GM18526 (cell line): ENCODE measurements around the gene HPRT1.

Source experiments
- POLR2A ChIP-seq: IDR thresholded peaks from 3 replicates; pipeline ENCODE4 v1.6.1; 2011; ENCODE audit not compliant: insufficient read length; ENCODE audit errors: extremely low read depth

Gene HPRT1

DNA sequence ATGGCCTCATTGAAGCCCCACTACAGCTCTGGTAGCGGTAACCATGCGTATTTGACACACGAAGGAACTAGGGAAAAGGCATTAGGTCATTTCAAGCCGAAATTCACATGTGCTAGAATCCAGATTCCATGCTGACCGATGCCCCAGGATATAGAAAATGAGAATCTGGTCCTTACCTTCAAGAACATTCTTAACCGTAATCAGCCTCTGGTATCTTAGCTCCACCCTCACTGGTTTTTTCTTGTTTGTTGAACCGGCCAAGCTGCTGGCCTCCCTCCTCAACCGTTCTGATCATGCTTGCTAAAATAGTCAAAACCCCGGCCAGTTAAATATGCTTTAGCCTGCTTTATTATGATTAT, 876 bp downstream of the HPRT1 start:
- no peak for TF ChIP-seq POLR2A

DNA sequence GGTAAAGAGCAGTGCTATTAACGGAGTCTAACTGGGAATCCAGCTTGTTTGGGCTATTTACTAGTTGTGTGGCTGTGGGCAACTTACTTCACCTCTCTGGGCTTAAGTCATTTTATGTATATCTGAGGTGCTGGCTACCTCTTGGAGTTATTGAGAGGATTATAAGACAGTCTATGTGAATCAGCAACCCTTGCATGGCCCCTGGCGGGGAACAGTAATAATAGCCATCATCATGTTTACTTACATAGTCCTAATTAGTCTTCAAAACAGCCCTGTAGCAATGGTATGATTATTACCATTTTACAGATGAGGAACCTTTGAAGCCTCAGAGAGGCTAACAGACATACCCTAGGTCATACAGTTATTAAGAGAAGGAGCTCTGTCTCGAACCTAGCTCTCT, 1.5 kb downstream of the HPRT1 start:
- no peak for TF ChIP-seq POLR2A

DNA sequence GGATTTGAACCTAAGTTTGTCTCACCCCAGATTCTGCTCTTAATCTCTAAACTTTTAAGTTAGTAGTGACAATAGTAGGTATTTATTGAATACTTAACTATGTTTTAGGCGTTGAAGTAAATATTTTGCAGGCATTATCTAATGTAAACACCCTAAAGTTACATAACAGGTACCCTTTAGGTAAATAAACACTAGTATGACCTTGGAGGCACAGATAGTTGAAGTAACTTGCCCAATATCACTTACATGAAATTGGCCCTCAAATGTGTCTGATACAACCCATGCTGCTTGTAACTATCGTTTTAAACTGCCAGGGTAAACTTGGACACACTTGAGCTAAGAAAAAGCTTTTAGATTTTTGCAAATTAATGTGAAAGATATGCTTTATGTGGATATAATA, 3.0 kb downstream of the HPRT1 start:
- TF ChIP-seq POLR2A: no peak

GRCh38 chrX:134469486-134469885, 9.5 kb downstream of the HPRT1 start:
- TF ChIP-seq POLR2A: no peak

DNA sequence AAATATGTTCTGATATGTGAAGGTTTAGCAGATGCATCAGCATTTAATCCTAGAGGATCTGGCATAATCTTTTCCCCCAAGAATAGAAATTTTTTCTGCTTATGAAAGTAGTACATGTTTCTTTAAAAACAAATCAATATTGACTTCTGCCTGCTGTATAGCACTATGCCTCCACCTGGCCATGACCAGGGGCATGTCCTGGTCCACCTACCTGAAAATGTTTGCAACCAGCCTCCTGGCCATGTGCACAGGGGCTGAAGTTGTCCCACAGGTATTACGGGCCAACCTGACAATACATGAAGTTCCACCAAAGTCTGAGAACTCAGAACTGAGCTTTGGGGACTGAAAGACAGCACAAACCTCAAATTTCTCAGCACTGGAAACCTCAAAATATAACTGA, 10.0 kb downstream of the HPRT1 start:
- no peak for TF ChIP-seq POLR2A

DNA sequence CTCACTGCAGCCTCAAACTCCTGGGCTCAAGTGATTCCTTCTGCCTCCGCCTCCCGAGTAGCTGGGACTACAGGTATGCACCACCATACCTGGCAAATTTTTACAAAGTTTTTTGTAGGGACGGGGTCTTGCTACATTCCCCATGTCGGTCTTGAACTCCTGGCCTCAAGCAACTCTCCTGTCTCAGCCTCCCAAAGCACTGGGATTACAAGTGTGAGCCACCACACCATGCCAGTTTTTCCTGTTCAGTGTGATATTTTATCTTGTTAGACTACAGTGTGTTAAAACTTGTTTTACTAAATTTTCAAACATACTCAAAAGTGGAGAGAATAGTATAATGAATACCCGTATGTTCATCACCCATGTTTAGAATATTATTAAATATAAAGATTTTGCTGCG, 12.1 kb downstream of the HPRT1 start:
- no peak for TF ChIP-seq POLR2A

DNA sequence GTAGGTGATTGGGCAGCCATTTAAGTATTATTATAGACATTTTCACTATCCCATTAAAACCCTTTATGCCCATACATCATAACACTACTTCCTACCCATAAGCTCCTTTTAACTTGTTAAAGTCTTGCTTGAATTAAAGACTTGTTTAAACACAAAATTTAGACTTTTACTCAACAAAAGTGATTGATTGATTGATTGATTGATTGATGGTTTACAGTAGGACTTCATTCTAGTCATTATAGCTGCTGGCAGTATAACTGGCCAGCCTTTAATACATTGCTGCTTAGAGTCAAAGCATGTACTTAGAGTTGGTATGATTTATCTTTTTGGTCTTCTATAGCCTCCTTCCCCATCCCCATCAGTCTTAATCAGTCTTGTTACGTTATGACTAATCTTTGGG, 16.3 kb downstream of the HPRT1 start:
- no peak for TF ChIP-seq POLR2A

DNA sequence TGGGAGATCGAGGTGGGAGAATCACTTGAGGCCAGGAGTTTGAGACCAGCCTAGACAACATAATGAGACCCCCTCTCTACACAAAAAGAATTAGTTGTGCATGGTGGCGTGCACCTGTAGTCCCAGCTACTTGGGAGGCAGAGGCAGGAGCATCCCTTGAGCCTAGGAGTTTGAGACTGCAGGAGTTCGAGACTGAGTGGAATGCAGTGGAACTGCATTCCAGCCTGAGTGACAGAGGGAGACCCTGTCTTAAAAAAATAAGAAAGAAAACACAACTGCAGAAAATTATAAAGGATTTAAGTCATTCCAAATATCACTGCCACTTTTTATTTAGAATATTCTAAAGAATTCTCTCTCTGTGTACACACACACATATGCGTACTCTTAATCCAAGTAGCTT, 18.4 kb downstream of the HPRT1 start:
- no peak for TF ChIP-seq POLR2A

DNA sequence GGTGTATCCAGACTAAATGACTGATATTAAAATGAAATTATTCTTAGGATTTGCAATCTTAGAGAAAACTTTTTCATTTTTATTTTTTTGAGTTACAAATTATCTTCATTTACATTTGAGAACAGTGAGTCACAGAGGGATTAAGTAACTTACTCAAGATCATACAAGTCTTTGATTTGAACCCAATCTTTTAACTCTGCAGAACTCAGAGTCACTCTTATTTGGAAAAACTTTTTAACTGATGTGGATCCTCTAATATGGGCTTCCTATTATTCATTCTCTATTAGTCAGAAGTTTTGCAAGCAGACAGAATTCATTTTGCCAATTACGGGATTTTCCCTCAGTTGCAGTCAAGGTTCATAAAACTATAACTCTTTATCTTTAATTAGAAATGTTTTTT, 20.1 kb downstream of the HPRT1 start:
- no peak for TF ChIP-seq POLR2A

DNA sequence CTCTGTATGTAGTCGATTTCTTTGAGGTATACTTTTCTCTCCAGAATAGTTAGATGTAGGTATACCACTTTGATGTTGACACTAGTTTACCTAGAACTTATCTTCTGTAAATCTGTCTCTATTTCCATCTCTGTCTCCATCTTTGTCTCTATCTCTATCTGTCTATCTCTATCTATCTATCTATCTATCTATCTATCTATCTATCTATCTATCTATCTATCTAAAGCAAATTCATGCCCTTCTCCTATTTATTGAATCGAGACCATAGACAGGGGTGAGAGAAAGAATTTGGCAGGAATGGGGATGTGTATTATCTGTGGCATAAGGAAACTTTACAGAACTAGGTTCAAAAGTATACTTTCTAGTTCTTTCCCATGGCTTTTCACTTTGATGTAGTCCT, 21.4 kb downstream of the HPRT1 start:
- no peak for TF ChIP-seq POLR2A

DNA sequence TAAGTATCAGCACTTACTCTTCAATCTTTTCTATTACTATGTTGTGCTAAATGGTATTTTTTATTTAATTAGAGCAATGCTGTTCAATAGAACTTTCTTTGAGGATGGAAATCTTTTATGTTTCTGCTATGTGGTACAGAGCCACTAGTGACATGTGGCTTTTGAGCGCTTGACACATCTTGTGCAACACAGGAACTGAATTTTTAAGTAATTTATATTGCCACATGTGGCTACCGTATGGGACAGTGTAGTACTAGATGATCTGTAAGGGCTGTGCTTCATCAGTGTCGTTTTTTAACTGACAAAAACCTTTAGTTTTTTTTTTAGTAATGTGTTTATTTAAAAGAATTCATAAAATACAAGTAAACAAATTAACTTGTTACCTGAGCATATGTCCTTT, 22.4 kb downstream of the HPRT1 start:
- no peak for TF ChIP-seq POLR2A

- no peak for TF ChIP-seq POLR2A
These were observed 24.1 kb downstream of the HPRT1 start for GRCh38 chrX:134484039-134484438.

DNA sequence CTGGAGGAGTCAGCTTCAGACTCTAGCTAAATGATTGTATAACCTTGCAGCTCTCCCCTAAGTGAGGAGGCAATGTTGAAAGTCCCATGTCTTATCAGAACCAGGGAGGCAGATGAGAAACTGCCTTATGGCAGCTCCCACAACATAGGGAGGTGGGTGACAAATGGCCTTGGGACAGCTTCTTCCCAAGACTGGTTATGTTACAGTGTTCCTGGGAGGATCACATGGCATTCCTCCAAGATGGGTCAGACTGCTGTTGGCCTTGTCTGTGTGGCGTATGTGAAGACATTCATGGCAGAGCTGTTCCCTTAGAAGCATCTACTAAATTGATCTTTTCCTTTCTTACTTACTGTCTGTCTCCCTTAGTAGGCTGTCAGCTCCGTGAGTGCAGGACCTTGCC, 42.0 kb downstream of the HPRT1 start:
- TF ChIP-seq POLR2A: no peak

- TF ChIP-seq POLR2A: no peak
These were observed 42.7 kb downstream of the HPRT1 start for GRCh38 chrX:134502686-134503085.

GRCh38 chrX:134512566-134512965, 52.6 kb downstream of the HPRT1 start:
- no peak for TF ChIP-seq POLR2A

- TF ChIP-seq POLR2A: no peak
These were observed 53.1 kb downstream of the HPRT1 start for GRCh38 chrX:134513091-134513490.

- TF ChIP-seq POLR2A: no peak
These were observed 61.0 kb downstream of the HPRT1 start for GRCh38 chrX:134520860-134521390.

DNA sequence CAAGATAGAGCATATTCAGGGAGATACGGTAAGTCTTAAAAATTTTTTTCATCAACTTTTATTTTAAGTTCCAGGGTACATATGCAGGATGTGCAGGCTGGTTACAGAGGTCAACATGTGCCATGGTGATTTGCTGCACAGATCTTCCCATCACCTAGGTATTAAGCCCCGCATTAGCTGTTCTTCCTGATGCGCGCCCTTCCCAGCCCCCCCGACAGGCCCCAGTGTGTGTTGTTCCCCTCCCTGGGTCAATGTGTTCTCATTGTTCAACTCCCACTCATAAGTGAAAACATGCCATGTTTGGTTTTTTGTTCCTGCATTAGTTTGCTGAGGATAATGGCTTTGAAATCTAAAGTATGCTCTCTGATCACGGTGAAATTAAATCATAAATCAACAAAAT, 64.2 kb downstream of the HPRT1 start:
- TF ChIP-seq POLR2A: no peak
